Right lung (tissue), 5 donors: Measurements from ENCODE around the gene INPP5A. TPM values are rescaled to one million over a fixed set of nuclear protein-coding genes. Genes with fewer than 3 reads are reported as not detected.
"Not testable (repeated sequence)": the region's sequence is repeated elsewhere in the genome, so short reads cannot be mapped to it uniquely, and the experiment has no call there.

ENCODE experiments used
- DNase-seq, 2 donors: peaks; one replicate each; pipeline ENCODE4 v3.0.0-alpha.2; 2013
- polyA plus RNA-seq, 5 donors: library from polyadenylated mRNA; unstranded; fragments of 120-200 nt; gene quantifications; one replicate each; pipeline versions ENCODE4 v1.2.1 to v1.2.3, GENCODE V29; 2013; ENCODE audit warnings: inconsistent platforms in 1 of 5, low replicate concordance in 1 of 5; ENCODE audit not compliant: insufficient read length in 5 of 5, insufficient read depth in 1 of 5

Gene INPP5A
- polyA plus RNA-seq, 5 donors, result 27.7 to 41.7 (median 35.5) TPM

- DNase-seq, result no peak
Measured at GRCh38 chr10:132702601-132703418, 165.2 kb downstream of the INPP5A start.

- no peak for DNase-seq
Measured at GRCh38 chr10:132703419-132704007, 165.9 kb downstream of the INPP5A start.

GRCh38 chr10:132704008-132704814, 166.6 kb downstream of the INPP5A start:
- no peak for DNase-seq

GRCh38 chr10:132704815-132705064, 167.2 kb downstream of the INPP5A start:
- DNase-seq, result not testable (repeated sequence)

GRCh38 chr10:132705173-132705572, 167.6 kb downstream of the INPP5A start:
- DNase-seq, result no peak

- no peak for DNase-seq
Measured at GRCh38 chr10:132705943-132706342, 168.4 kb downstream of the INPP5A start.

- DNase-seq, result no peak
Measured at GRCh38 chr10:132706701-132707100, 169.1 kb downstream of the INPP5A start.

- no peak for DNase-seq
Measured at GRCh38 chr10:132707121-132707775, 169.7 kb downstream of the INPP5A start.

- no peak for DNase-seq
Measured at GRCh38 chr10:132707776-132708171, 170.2 kb downstream of the INPP5A start.

- DNase-seq, result no peak
Measured at GRCh38 chr10:132708441-132708840, 170.9 kb downstream of the INPP5A start.

GRCh38 chr10:132708936-132709335, 171.3 kb downstream of the INPP5A start:
- DNase-seq, result no peak

GRCh38 chr10:132709471-132709951, 171.9 kb downstream of the INPP5A start:
- no peak for DNase-seq

- DNase-seq, result no peak
Measured at GRCh38 chr10:132710036-132710686, 172.6 kb downstream of the INPP5A start.

GRCh38 chr10:132710746-132711612, 173.4 kb downstream of the INPP5A start:
- DNase-seq, result no peak

GRCh38 chr10:132711613-132712121, 174.1 kb downstream of the INPP5A start:
- no peak for DNase-seq

- no peak for DNase-seq
Measured at GRCh38 chr10:132712291-132712690, 174.7 kb downstream of the INPP5A start.

- no peak for DNase-seq
Measured at GRCh38 chr10:132712743-132713142, 175.2 kb downstream of the INPP5A start.

GRCh38 chr10:132713421-132714095, 176.0 kb downstream of the INPP5A start:
- DNase-seq, result no peak

- DNase-seq, result no peak
Measured at GRCh38 chr10:132714096-132714985, 176.8 kb downstream of the INPP5A start.
